T-helper 17 cell (primary cell): ENCODE results near the gene GRHL3. TPM values are rescaled to one million over a fixed set of nuclear protein-coding genes. Genes with fewer than 3 reads are reported as not detected.

Experiments used
- ATAC-seq: fragments of 150-1000 bp; cut with Tn5 transposase; 2 replicates; pipeline ENCODE4 v1.10.0; 2021; ENCODE audit warnings: mild to moderate bottlenecking, moderate library complexity
- DNase-seq, 3 donors: peaks; one replicate each; pipeline versions ENCODE4 v3.0.0 to v3.0.0-alpha.2; 2020 to 2021
- H3K9me3 ChIP-seq: one replicate; pipeline ENCODE4 v1.7.0; 2013; ENCODE audit warnings: low read length, mild to moderate bottlenecking; ENCODE audit not compliant: control insufficient read depth, poor library complexity, severe bottlenecking
- H3K27ac Mint-ChIP-seq: one replicate; pipeline ENCODE4 v1.8.0; 2022; ENCODE audit warnings: mild to moderate bottlenecking, moderate library complexity, mixed read lengths
- H3K27me3 Mint-ChIP-seq: one replicate; pipeline ENCODE4 v1.8.0; 2022; ENCODE audit warnings: mixed read lengths
- H3K36me3 Mint-ChIP-seq: one replicate; pipeline ENCODE4 v1.8.0; 2022; ENCODE audit warnings: low read depth, mixed read lengths
- H3K4me1 Mint-ChIP-seq: one replicate; pipeline ENCODE4 v1.8.0; 2022; ENCODE audit warnings: mild to moderate bottlenecking, mixed read lengths
- H3K4me3 Mint-ChIP-seq: one replicate; pipeline ENCODE4 v1.8.0; 2022; ENCODE audit warnings: mild to moderate bottlenecking, moderate library complexity, mixed read lengths
- total RNA-seq, 4 donors: library from RNA in 2 of 4; stranded (reverse) in 2 of 4; gene quantifications; one replicate each; pipeline ENCODE4 v1.2.3 and lab custom pipeline; 2022 to 2026

The GRHL3 gene
- total RNA-seq, 2 donors from 2014 or later, result not detected

DNA sequence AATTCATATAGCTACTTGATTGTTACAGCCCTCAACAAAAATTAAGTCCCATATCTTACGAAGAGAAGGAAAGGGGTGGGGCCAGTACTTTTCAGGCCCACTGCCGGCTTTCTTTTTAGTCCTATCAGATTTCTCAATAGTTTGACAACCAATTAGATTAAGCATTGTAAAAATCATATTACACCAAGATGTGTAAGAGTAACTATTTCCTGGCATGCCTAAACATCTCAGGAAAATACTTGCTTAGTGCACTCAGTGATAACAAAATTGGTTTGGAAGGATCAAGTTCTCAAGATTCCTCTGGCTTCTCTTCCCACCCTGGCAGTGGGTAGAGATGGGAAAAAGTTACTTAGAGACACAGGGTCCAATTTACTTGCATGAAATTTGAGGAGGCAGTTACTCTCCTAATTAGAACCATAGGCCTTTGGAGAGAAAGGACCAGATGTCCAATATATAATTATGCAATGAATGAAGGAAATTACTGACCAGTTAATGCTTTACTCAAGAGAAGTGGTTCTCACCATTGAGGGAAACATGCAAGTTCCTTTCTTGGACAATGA, 64.3 kb downstream of the GRHL3 start:
- no peak for DNase-seq
- ATAC-seq, result no peak
- Mint-ChIP-seq H3K27ac (no peak overlapping the region), H3K4me1 (peaks cover 15% of the 10 kb centered on the region), H3K36me3 (peaks cover 5% of the 10 kb centered on the region), H3K4me3 (no peak overlapping the region), H3K27me3 (no peaks in the 10 kb centered on the region)
- H3K9me3 ChIP-seq, result no peaks in the 10 kb centered on the region

DNA sequence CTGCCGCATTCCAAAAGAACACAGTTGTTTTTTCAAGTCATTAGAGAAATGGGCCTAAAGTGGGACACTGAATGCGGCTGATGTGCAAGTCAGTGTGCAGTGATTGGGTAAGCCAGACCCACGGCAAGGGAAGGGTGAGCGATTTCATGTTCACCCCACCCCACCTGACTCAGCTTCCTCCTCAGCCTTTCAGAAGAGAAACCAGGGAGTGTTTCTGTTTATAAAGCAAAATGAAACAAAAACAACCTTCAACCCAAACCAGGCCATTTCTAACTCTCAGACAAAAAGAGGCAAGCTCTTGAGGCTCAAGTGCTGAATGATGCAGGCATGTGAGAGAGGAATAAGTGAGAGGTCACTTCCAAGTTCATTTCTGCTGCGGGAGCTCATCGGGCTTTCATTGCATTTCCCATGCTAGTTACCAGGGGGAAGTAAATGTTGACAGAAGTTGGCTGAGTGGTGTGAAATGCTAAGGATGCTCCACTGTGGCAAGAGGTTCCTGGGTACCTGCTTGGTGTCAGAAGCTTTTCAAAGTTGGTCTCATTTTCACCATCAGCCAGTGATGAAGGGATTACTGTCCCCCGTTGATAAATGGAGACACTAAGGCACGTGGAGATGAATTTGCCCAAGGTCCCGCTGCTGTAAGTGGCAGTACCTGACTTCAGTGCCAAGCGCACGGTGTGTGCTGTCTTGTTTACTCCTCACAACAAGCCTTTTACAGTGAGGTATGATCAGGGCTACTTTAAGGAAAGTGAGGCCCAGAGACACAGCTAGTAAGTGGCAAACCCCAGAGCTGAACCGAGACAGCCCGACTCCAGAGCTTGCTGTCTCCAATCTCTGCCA, 65.3 kb downstream of the GRHL3 start:
- H3K4me3 Mint-ChIP-seq, result peak overlapping the region; percentile 28
- DNase-seq, result no peak
- H3K27ac Mint-ChIP-seq, result peak overlapping the region; percentile 83
- peak; percentile 75 for ATAC-seq
- peaks cover 15% of the 10 kb centered on the region for H3K4me1 Mint-ChIP-seq
- H3K36me3 Mint-ChIP-seq, result peaks cover 5% of the 10 kb centered on the region
- no peaks in the 10 kb centered on the region for H3K27me3 Mint-ChIP-seq
- no peaks in the 10 kb centered on the region for H3K9me3 ChIP-seq

DNA sequence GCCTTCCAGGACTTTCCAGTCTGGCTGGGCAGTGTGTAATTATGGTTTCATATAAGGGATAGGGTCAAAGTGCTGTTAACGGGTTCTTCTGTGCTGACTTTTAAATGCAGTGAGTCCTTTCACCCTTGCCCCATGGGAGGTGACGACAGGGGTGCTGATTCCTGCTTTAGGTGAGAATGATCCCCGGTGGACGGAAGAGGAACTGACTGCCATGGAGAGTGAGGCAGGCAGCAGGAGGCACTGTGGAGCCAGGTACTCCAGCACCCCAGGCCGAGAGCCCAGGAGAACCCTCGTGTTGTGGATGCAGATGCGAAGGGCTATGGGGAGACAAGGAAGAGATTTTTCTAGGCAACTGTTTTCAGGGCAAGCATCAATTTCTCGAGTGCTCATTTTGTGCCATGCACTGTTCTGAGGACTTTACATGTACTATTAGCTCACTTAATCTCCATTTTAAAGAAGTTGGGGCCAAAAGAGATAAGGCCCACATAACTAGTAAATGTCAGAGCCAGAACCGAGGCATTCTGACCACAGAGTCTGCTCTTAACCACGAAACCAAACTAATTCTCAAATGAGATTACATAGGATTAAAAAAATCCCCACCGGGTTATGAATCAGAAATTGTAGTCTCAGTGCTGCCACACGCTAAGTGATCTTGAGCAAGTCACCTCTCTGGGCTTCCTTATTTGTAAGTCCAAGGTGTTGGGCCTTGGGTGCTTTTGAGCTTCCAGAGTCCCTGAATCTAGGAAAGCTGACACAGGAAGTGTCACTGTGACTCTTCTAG, 66.2 kb downstream of the GRHL3 start:
- H3K27ac Mint-ChIP-seq, result peak overlapping the region; percentile 83
- no peaks in the 10 kb centered on the region for H3K27me3 Mint-ChIP-seq
- H3K4me1 Mint-ChIP-seq, result peaks cover 15% of the 10 kb centered on the region
- DNase-seq (peak in 2 of 3 donors; percentile 15 to 22), ATAC-seq (peak; percentile 69)
- no peak overlapping the region for H3K4me3 Mint-ChIP-seq
- peaks cover 5% of the 10 kb centered on the region for H3K36me3 Mint-ChIP-seq
- H3K9me3 ChIP-seq, result no peaks in the 10 kb centered on the region

DNA sequence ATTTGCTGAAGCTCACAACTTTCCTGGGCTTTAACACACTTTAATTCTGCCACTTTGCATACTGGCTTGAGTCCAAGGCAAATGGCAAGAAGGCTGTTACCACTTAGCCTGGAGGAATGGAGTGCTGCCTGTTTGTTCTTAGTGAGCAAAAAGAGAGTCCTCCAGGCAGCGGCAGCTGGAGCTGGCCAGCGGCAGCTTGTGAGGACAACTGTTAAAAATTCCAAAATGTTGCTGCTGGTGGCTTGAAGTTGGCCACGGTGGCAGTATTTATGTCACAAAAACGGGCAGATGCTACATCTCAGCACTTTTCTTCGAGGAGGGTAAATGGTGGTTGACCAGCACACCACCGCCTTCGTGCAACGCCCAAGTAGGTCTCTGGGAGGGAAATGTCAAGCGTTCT, 67.1 kb downstream of the GRHL3 start:
- DNase-seq, result no peak
- no peak for ATAC-seq
- H3K27ac Mint-ChIP-seq, result peak overlapping the region; percentile 53
- no peak overlapping the region for H3K4me3 Mint-ChIP-seq
- peaks cover 4% of the 10 kb centered on the region for H3K36me3 Mint-ChIP-seq
- peaks cover 17% of the 10 kb centered on the region for H3K4me1 Mint-ChIP-seq
- H3K27me3 Mint-ChIP-seq, result no peaks in the 10 kb centered on the region
- H3K9me3 ChIP-seq, result no peaks in the 10 kb centered on the region

DNA sequence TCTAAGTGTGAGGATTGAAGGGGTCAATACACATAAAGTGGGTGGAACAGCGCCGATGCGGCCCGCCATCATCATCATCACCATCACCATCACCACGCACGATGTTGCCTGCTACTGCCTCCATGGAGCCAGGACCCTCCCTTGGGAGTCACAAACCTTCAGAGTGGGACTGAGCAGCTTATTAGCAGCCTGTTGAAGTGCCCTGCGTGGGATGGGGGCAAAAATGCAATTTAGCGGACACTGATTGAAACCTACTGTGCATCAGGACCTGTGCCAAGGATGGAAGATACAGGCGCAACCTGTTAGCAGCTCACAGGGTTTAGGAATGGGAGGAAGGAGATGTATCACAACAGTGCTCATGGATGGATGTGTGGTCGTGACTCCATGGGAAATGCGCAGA, 67.8 kb downstream of the GRHL3 start:
- H3K4me3 Mint-ChIP-seq, result no peak overlapping the region
- H3K9me3 ChIP-seq, result no peaks in the 10 kb centered on the region
- H3K27ac Mint-ChIP-seq, result peak overlapping the region; percentile 53
- peaks cover 23% of the 10 kb centered on the region for H3K4me1 Mint-ChIP-seq
- DNase-seq (no peak), ATAC-seq (no peak)
- H3K27me3 Mint-ChIP-seq, result no peaks in the 10 kb centered on the region
- peaks cover 2% of the 10 kb centered on the region for H3K36me3 Mint-ChIP-seq

DNA sequence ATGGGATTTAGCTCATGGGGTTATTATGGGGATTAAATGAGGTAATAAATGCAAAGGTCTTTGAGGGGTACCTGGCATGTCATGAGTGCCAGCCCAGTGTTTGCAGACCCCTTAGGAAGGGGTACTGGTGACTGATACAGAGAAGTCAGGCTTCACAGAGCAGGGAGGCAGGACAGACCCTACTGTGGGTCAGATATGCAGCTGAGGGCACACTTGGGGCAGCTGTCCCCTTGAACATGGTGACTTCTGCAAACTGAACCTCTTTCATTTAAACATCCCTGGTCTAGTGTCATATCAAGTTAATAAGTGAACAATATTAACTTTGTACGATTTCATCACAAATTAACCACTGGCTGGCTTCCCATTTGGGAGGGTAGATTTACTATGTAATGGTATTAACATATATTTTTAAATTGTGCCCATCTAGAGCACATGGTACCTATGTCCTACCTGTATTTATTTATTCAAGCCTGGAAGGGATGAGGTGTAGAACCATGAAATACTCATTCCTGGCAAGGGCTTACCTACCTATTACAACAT, 68.5 kb downstream of the GRHL3 start:
- no peak overlapping the region for H3K27ac Mint-ChIP-seq
- H3K27me3 Mint-ChIP-seq, result no peaks in the 10 kb centered on the region
- no peak overlapping the region for H3K4me3 Mint-ChIP-seq
- no peak for ATAC-seq
- no peak for DNase-seq
- H3K4me1 Mint-ChIP-seq, result peaks cover 30% of the 10 kb centered on the region
- no peaks in the 10 kb centered on the region for H3K9me3 ChIP-seq
- H3K36me3 Mint-ChIP-seq, result peaks cover 2% of the 10 kb centered on the region

DNA sequence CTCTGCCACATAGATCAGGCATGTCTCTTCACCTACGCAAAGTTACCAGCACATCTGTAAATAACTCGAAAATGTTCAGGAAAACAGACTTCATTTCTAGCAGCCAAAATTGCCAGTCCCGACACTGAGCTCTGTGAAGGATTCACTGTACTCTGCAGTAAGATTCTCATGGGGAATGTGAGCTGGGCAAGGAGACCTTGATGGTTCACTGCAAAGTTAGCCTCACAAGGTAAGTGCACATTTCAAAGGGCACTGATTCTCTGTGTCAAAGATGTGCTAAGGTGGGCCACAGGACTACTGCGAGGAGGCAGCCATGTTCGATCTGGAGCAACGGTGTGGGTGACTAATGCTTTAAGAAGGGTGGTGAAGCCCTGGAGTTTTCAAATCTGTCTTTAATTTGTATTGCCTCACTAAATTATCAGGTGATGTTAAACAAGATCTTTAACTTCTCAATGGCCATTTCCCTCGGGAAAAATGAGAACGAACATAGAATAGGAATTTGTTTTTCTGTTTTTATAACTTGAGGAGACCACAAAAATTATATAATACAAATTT, 69.3 kb downstream of the GRHL3 start:
- DNase-seq (no peak), ATAC-seq (no peak)
- no peaks in the 10 kb centered on the region for H3K36me3 Mint-ChIP-seq
- H3K4me3 Mint-ChIP-seq, result no peak overlapping the region
- H3K9me3 ChIP-seq, result no peaks in the 10 kb centered on the region
- peaks cover 34% of the 10 kb centered on the region for H3K4me1 Mint-ChIP-seq
- H3K27ac Mint-ChIP-seq, result no peak overlapping the region
- H3K27me3 Mint-ChIP-seq, result no peaks in the 10 kb centered on the region

DNA sequence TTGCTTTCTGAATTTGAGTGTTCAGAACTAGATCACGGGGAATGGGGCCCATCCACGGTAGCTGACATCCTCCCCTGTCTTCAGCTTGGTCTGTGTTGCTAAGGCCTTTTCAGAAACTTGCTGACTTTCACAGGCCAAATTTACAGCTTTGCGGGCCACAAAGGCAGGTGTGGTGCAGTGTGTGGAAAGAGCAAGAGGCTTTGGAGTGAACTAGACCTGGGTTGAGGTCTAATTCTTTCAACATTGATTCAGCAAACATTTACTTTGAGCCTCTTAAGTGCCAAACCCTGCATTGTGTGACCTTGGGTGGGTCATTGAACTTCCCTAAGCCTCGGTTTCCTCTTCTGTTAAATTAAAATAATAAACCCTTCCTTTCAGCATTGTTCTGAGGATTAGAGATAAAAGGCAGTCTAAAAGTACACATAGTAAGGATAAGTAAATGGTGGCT, 70.1 kb downstream of the GRHL3 start:
- no peak for DNase-seq
- ATAC-seq, result no peak
- H3K27ac Mint-ChIP-seq, result no peak overlapping the region
- no peaks in the 10 kb centered on the region for H3K9me3 ChIP-seq
- H3K27me3 Mint-ChIP-seq, result no peaks in the 10 kb centered on the region
- no peaks in the 10 kb centered on the region for H3K36me3 Mint-ChIP-seq
- H3K4me3 Mint-ChIP-seq, result no peak overlapping the region
- H3K4me1 Mint-ChIP-seq, result peaks cover 32% of the 10 kb centered on the region

DNA sequence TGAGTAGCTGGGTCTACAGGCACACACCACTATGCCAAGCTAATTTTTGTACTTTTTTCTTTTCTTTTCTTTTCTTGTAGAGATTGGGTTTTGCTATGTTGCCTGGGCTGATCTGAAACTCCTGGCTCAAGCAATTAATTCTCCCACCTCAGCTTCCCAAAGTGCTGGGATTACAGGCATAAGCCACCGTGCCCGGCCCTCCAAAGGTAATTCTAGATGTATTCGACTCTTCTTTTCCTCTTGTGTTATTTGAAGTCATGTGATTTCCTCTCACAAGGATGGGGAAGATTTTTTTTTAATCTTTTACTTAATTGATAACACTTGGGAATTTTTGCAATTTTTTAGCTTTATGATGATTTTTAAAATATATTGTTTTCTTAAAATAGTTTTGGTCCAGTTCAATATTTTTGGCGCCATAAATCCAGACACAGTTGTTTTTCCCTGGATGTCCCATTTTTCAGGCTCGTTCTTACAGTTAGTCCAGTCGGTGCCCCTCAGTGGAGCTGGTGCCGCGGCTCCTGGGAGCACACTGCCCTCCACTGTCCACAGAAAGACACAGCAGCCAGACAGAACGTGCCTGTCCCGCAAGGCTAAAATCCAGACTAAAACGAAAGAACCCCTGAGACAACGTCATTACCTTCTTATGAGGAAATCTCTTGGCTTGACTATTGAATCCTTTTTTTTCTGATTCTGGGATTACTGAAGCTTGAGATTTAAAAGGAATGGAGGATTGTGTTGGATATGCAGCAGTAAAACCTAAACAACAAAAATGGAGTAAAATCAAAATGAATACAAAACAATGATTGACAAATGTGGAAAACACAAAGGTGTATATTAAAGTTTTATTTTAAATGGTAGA, 72.0 kb downstream of the GRHL3 start:
- peak overlapping the region; percentile 94 for H3K4me3 Mint-ChIP-seq
- peak overlapping the region; percentile 97 for H3K27ac Mint-ChIP-seq
- H3K4me1 Mint-ChIP-seq, result peaks cover 20% of the 10 kb centered on the region
- H3K9me3 ChIP-seq, result no peaks in the 10 kb centered on the region
- DNase-seq (peak; percentile 41 to 52 (median 51)), ATAC-seq (peak; percentile 78)
- H3K27me3 Mint-ChIP-seq, result no peaks in the 10 kb centered on the region
- no peaks in the 10 kb centered on the region for H3K36me3 Mint-ChIP-seq

DNA sequence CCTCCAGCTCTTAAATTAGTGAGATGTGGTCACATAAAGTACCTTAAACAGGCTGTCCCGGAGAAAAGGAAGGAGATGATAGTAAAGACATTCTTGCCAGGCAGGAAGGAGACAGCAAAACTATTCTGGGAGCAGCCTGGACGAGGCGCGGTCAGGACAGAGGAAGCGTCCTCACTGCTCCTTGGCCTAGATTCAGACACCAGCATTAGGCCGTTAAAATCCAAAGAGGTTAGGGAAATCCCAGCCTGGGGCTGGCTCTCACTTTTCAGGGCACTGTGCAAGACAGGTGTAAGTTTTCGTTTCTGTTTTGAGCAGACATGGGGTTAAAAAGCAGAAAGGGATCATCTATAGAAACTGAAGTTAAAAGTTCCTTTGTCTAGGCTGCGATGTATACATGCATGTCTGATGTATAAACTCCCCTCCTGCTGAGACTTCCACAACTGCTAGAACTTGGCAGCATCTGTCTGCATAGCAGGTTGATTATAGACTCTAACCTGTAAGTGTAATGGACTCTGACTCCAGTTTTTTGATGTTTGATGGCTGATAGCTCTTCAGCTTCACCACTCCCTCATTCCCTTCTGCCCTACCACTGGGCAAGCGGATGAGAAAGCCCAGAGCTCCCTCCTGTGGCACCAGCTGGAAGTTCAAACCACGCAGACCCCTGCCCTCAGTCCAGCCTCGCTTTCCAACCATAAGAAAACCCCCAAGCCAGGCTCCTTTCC, 72.9 kb downstream of the GRHL3 start:
- H3K4me3 Mint-ChIP-seq, result peak overlapping the region; percentile 94
- peaks cover 20% of the 10 kb centered on the region for H3K4me1 Mint-ChIP-seq
- H3K27me3 Mint-ChIP-seq, result no peaks in the 10 kb centered on the region
- no peaks in the 10 kb centered on the region for H3K9me3 ChIP-seq
- DNase-seq, result peak; percentile 31 to 49 (median 43)
- H3K27ac Mint-ChIP-seq, result peak overlapping the region; percentile 97
- H3K36me3 Mint-ChIP-seq, result no peaks in the 10 kb centered on the region
- peak; percentile 78 for ATAC-seq

DNA sequence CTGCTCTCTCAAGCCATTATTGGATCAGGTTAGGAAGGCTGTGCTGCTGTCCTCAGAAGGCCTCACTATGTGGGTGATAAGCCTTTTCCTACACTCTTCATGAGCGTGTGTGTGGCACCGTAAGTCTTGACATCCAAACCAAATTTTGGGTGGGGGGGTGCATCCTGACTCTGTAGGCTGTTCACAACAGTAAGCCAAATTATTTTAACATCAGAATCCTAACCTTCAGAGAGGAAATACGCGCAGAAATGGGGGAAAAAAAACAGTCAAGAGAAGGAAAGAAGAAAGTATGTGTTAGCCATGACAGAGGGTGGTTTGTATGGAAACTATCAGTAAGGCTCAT, 73.4 kb downstream of the GRHL3 start:
- peaks cover 23% of the 10 kb centered on the region for H3K4me1 Mint-ChIP-seq
- DNase-seq, result no peak
- no peaks in the 10 kb centered on the region for H3K27me3 Mint-ChIP-seq
- peak overlapping the region; percentile 97 for H3K27ac Mint-ChIP-seq
- ATAC-seq, result peak; percentile 1
- peak overlapping the region; percentile 94 for H3K4me3 Mint-ChIP-seq
- H3K9me3 ChIP-seq, result no peaks in the 10 kb centered on the region
- no peaks in the 10 kb centered on the region for H3K36me3 Mint-ChIP-seq
